Measurements from ENCODE around the gene PCDHGB3. TPM values are rescaled to one million over a fixed set of nuclear protein-coding genes. Genes with fewer than 3 reads are reported as not detected.
"Not testable (repeated sequence)": the region's sequence is repeated elsewhere in the genome, so short reads cannot be mapped to it uniquely, and the experiment has no call there.

Gene PCDHGB3
- total and polyA plus RNA-seq, 5 donors from 2014 or later, result 0.20 TPM; not detected in 4

DNA sequence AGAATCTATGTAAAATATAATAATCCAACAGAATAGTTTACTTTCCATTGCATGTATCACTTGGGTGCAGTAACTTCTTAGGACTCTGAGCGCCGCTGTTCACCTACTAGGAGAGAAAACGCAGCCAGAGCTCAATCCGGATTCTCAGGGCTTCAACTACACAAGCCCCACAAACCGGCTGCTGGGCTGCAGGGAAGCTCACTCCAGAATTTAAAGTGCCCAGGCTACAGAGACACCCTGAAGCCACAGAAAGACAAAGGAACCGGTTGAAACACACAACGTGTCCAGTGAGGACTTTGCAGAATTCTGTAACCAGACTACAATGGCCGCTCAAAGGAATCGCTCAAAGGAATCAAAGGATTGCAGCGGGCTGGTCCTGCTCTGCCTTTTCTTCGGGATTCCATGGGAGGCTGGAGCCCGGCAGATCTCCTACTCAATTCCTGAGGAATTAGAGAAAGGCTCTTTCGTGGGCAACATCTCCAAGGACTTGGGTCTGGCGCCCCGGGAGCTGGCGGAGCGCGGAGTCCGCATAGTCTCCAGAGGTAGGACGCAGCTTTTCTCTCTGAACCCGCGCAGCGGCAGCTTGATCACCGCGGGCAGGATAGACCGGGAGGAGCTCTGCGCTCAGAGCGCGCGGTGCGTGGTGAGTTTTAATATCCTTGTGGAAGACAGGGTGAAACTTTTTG is 43.0 kb downstream of the PCDHGB3 start, which contains the start of gene PCDHGA10:
PCDHGA10 (plus strand) TSS at position 134 of the 686 bp plus-strand sequence; CDS start at position 323, 189 bp downstream.
- Mint-ChIP-seq H3K27me3 (peaks cover 79% of the 10 kb centered on the region), H3K27ac (peak within 1 kb of the TSS in 1 of 3 donors; percentile 86), H3K9me3 (peaks cover 0 to 39% (median 15%) of the 10 kb centered on the region in 7 donors), H3K4me3 (peak within 1 kb of the TSS; percentile 85 to 93 (median 87)), H3K4me1 (peaks cover 0 to 24% (median 17%) of the 10 kb centered on the region in 4 donors), H3K36me3 (peaks cover 15% of the 10 kb centered on the region)
- DNase-seq, result peak in 2 of 3 donors; percentile 43 to 69
- Histone ChIP-seq H3K36me3 (ENCODE audit: control insufficient read depth, insufficient read depth, low read length) (no peaks in the 10 kb centered on the region), H3K4me1 (ENCODE audit: control insufficient read depth, insufficient read depth, low read length, poor library complexity, severe bottlenecking) (peaks cover 18% of the 10 kb centered on the region), H3K27me3 (ENCODE audit: control insufficient read depth, insufficient read depth, low read length) (peaks cover 52% of the 10 kb centered on the region), H3K4me3 (ENCODE audit: low read depth, low read length) (peak within 1 kb of the TSS; percentile 75), H3K9me3 (ENCODE audit: control insufficient read depth in 2 of 2, low read length in 2 of 2) (peaks cover 12 to 36% of the 10 kb centered on the region in 2 experiments), H3K27ac (ENCODE audit: insufficient read depth, low read length, poor library complexity, severe bottlenecking) (no peak within 1 kb of the TSS)
- ATAC-seq (ENCODE audit: low read depth in 2 of 2), result peak; percentile 64 to 68

DNA sequence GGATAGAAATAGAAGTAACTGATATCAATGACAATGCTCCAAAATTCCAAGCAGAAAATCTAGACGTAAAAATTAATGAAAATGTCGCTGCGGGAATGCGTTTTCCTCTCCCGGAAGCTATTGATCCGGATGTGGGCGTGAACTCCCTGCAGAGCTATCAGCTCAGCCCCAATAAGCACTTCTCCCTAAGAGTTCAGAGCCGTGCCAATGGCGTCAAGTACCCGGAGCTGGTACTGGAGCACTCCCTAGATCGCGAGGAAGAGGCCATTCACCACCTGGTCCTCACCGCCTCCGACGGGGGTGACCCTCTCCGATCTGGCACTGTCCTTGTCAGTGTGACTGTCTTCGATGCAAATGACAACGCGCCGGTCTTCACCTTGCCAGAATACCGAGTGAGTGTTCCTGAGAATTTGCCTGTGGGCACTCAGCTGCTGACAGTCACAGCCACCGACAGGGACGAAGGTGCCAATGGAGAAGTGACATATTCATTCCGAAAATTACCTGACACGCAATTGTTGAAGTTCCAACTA is 43.6 kb downstream of the PCDHGB3 start:
- Histone ChIP-seq H3K27ac (ENCODE audit: insufficient read depth, low read length, poor library complexity, severe bottlenecking) (no peak overlapping the region), H3K4me3 (ENCODE audit: low read depth, low read length) (peak overlapping the region; percentile 75), H3K4me1 (ENCODE audit: control insufficient read depth, insufficient read depth, low read length, poor library complexity, severe bottlenecking) (peaks cover 18% of the 10 kb centered on the region), H3K9me3 (ENCODE audit: control insufficient read depth in 2 of 2, low read length in 2 of 2) (peaks cover 16 to 36% of the 10 kb centered on the region in 2 experiments), H3K36me3 (ENCODE audit: control insufficient read depth, insufficient read depth, low read length) (no peaks in the 10 kb centered on the region), H3K27me3 (ENCODE audit: control insufficient read depth, insufficient read depth, low read length) (peaks cover 57% of the 10 kb centered on the region)
- Mint-ChIP-seq H3K4me3 (peak overlapping the region; percentile 85 to 93 (median 87)), H3K4me1 (peaks cover 0 to 26% (median 17%) of the 10 kb centered on the region in 4 donors), H3K27ac (peak overlapping the region in 1 of 3 donors; percentile 80), H3K27me3 (peaks cover 76% of the 10 kb centered on the region), H3K36me3 (peaks cover 19% of the 10 kb centered on the region), H3K9me3 (peaks cover 0 to 40% (median 20%) of the 10 kb centered on the region in 7 donors)
- DNase-seq (no peak), ATAC-seq (ENCODE audit: low read depth in 2 of 2) (no peak)

DNA sequence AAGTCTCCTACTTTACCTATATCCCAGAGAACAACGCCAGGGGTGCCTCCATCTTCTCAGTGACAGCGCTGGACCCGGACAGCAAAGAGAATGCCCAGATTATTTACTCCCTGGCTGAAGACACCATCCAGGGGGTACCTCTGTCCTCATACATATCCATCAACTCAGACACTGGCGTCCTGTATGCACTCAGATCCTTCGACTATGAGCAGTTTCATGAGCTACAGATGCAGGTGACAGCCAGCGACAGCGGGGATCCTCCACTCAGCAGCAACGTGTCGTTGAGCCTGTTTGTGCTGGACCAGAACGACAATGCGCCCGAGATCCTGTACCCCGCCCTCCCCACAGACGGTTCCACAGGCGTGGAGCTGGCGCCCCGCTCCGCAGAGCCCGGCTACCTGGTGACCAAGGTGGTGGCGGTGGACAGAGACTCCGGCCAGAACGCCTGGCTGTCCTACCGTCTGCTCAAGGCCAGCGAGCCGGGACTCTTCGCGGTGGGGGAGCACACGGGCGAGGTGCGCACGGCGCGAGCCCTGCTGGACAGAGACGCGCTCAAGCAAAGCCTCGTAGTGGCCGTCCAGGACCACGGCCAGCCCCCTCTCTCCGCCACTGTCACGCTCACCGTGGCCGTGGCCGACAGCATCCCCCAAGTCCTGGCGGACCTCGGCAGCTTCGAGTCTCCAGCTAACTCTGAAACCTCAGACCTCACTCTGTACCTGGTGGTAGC is 44.7 kb downstream of the PCDHGB3 start:
- not testable (repeated sequence) for ATAC-seq (ENCODE audit: low read depth in 2 of 2); H3K36me3 ChIP-seq (ENCODE audit: control insufficient read depth, insufficient read depth, low read length); H3K4me3 ChIP-seq (ENCODE audit: low read depth, low read length); H3K27ac Mint-ChIP-seq; H3K27ac ChIP-seq (ENCODE audit: insufficient read depth, low read length, poor library complexity, severe bottlenecking); DNase-seq
- Mint-ChIP-seq H3K36me3 (peaks cover 18% of the 10 kb centered on the region), H3K4me1 (peaks cover 0 to 26% (median 16%) of the 10 kb centered on the region in 4 donors), H3K4me3 (peak overlapping the region; percentile 51 to 87 (median 62)), H3K27me3 (peaks cover 73% of the 10 kb centered on the region), H3K9me3 (peaks cover 0 to 37% (median 17%) of the 10 kb centered on the region in 7 donors)
- Histone ChIP-seq H3K4me1 (ENCODE audit: control insufficient read depth, insufficient read depth, low read length, poor library complexity, severe bottlenecking) (peaks cover 18% of the 10 kb centered on the region), H3K9me3 (ENCODE audit: control insufficient read depth in 2 of 2, low read length in 2 of 2) (peaks cover 14 to 36% of the 10 kb centered on the region in 2 experiments), H3K27me3 (ENCODE audit: control insufficient read depth, insufficient read depth, low read length) (peaks cover 56% of the 10 kb centered on the region)

DNA sequence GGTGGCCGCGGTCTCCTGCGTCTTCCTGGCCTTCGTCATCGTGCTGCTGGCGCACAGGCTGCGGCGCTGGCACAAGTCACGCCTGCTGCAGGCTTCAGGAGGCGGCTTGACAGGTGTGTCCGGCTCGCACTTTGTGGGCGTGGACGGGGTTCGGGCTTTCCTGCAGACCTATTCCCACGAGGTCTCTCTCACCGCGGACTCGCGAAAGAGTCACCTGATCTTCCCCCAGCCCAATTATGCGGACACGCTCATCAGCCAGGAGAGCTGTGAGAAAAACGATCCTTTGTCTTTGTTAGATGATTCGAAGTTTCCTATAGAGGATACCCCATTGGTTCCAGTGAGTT is 45.2 kb downstream of the PCDHGB3 start:
- DNase-seq; H3K27ac Mint-ChIP-seq; ATAC-seq (ENCODE audit: low read depth in 2 of 2); H3K4me3 ChIP-seq (ENCODE audit: low read depth, low read length); H3K36me3 ChIP-seq (ENCODE audit: control insufficient read depth, insufficient read depth, low read length); H3K27ac ChIP-seq (ENCODE audit: insufficient read depth, low read length, poor library complexity, severe bottlenecking): not testable (repeated sequence)
- H3K4me1 Mint-ChIP-seq, result peaks cover 0 to 26% (median 16%) of the 10 kb centered on the region in 4 donors
- peak overlapping the region in 2 of 4 donors; percentile 4 to 42 for H3K4me3 Mint-ChIP-seq
- peaks cover 20% of the 10 kb centered on the region for H3K36me3 Mint-ChIP-seq
- H3K27me3 ChIP-seq (ENCODE audit: control insufficient read depth, insufficient read depth, low read length), result peaks cover 58% of the 10 kb centered on the region
- peaks cover 73% of the 10 kb centered on the region for H3K27me3 Mint-ChIP-seq
- peaks cover 18% of the 10 kb centered on the region for H3K4me1 ChIP-seq (ENCODE audit: control insufficient read depth, insufficient read depth, low read length, poor library complexity, severe bottlenecking)
- H3K9me3 ChIP-seq (ENCODE audit: control insufficient read depth in 2 of 2, low read length in 2 of 2), result peaks cover 18 to 41% of the 10 kb centered on the region in 2 experiments
- peaks cover 0 to 39% (median 18%) of the 10 kb centered on the region in 7 donors for H3K9me3 Mint-ChIP-seq

DNA sequence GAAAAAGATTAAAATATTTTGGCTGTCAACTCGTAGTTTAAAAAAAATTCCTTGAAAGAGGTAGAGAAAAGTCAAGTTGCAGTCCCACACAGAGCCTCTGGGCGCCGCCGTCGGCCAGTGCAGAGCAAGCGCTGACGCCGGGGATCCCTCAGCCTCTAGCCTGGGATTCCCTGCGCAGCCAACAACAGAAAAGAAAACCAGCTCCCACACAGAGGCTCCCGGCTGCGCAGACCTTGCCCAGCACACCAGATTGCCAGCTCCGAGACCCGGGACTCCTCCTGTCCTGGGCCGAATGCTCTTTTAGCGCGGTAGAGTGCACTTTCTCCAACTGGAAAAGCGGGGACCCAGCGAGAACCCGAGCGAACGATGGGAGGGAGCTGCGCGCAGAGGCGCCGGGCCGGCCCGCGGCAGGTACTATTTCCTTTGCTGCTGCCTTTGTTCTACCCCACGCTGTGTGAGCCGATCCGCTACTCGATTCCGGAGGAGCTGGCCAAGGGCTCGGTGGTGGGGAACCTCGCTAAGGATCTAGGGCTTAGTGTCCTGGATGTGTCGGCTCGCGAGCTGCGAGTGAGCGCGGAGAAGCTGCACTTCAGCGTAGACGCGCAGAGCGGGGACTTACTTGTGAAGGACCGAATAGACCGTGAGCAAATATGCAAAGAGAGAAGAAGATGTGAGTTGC is 47.6 kb downstream of the PCDHGB3 start, which contains the start of gene PCDHGB7:
PCDHGB7 (plus strand) TSS at position 184 of the 679 bp plus-strand sequence; CDS start at position 367, 183 bp downstream.
- Histone ChIP-seq H3K9me3 (ENCODE audit: control insufficient read depth in 2 of 2, low read length in 2 of 2) (peaks cover 30 to 65% of the 10 kb centered on the region in 2 experiments), H3K4me1 (ENCODE audit: control insufficient read depth, insufficient read depth, low read length, poor library complexity, severe bottlenecking) (peaks cover 21% of the 10 kb centered on the region), H3K27me3 (ENCODE audit: control insufficient read depth, insufficient read depth, low read length) (peaks cover 65% of the 10 kb centered on the region)
- peak within 1 kb of the TSS; percentile 39 to 66 (median 50) for H3K4me3 Mint-ChIP-seq
- H3K4me3 ChIP-seq (ENCODE audit: low read depth, low read length); H3K27ac ChIP-seq (ENCODE audit: insufficient read depth, low read length, poor library complexity, severe bottlenecking); H3K36me3 ChIP-seq (ENCODE audit: control insufficient read depth, insufficient read depth, low read length): not testable (repeated sequence)
- peaks cover 80% of the 10 kb centered on the region for H3K27me3 Mint-ChIP-seq
- ATAC-seq (ENCODE audit: low read depth in 2 of 2), result peak; percentile 38 to 51
- peak in 1 of 3 donors; percentile 51 for DNase-seq
- peak within 1 kb of the TSS in 1 of 3 donors; percentile 83 for H3K27ac Mint-ChIP-seq
- H3K9me3 Mint-ChIP-seq, result peaks cover 0 to 53% (median 21%) of the 10 kb centered on the region in 7 donors
- peaks cover 0 to 38% (median 19%) of the 10 kb centered on the region in 4 donors for H3K4me1 Mint-ChIP-seq
- peaks cover 18% of the 10 kb centered on the region for H3K36me3 Mint-ChIP-seq

DNA sequence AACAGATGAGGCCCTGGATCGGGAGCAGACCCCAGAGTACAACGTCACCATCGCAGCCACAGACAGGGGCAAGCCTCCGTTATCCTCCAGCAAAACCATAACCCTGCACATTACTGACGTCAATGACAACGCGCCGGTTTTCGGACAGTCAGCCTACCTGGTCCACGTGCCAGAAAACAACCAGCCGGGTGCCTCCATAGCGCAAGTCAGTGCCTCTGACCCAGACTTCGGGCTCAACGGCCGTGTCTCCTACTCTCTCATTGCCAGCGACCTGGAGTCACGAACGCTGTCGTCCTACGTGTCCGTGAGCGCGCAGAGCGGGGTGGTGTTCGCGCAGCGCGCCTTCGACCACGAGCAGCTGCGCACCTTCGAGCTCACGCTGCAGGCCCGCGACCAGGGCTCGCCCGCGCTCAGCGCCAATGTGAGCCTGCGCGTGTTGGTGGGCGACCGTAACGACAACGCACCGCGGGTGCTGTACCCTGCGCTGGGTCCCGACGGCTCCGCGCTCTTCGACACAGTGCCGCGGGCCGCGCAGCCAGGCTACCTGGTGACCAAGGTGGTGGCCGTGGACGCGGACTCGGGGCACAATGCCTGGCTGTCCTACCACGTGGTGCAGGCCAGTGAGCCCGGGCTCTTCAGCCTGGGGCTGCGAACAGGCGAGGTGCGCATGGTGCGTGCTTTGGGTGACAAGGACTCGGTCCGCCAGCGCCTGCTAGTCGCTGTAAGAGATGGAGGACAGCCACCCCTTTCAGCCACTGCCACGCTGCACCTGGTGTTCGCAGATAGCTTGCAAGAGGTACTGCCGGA is 49.2 kb downstream of the PCDHGB3 start:
- H3K4me1 ChIP-seq (ENCODE audit: control insufficient read depth, insufficient read depth, low read length, poor library complexity, severe bottlenecking), result peaks cover 9% of the 10 kb centered on the region
- peaks cover 26 to 66% of the 10 kb centered on the region in 2 experiments for H3K9me3 ChIP-seq (ENCODE audit: control insufficient read depth in 2 of 2, low read length in 2 of 2)
- no peaks in the 10 kb centered on the region for H3K36me3 ChIP-seq (ENCODE audit: control insufficient read depth, insufficient read depth, low read length)
- Mint-ChIP-seq H3K4me3 (peak overlapping the region in 1 of 4 donors; percentile 54), H3K4me1 (peaks cover 0 to 22% (median 7%) of the 10 kb centered on the region in 4 donors), H3K36me3 (peaks cover 17% of the 10 kb centered on the region), H3K27me3 (peaks cover 70% of the 10 kb centered on the region), H3K27ac (no peak overlapping the region), H3K9me3 (peaks cover 0 to 49% (median 20%) of the 10 kb centered on the region in 7 donors)
- no peak overlapping the region for H3K4me3 ChIP-seq (ENCODE audit: low read depth, low read length)
- peaks cover 58% of the 10 kb centered on the region for H3K27me3 ChIP-seq (ENCODE audit: control insufficient read depth, insufficient read depth, low read length)
- DNase-seq (no peak), ATAC-seq (ENCODE audit: low read depth in 2 of 2) (no peak)
- no peak overlapping the region for H3K27ac ChIP-seq (ENCODE audit: insufficient read depth, low read length, poor library complexity, severe bottlenecking)

Data from CD4-positive, CD25-positive, alpha-beta regulatory T cell (primary cell).